Left renal pelvis (tissue), 4 donors: ENCODE measurements around the gene BCORL1. TPM values are rescaled to one million over a fixed set of nuclear protein-coding genes. Genes with fewer than 3 reads are reported as not detected.
A peak's percentile ranks its signal among the peaks of the same experiment; 100 is the strongest.

Source experiments
- DNase-seq, 4 donors: peaks; one replicate each; pipeline ENCODE4 v3.0.0-alpha.2; 2013; ENCODE audit warnings: low read depth in 4 of 4, low spot score in 3 of 4
- polyA plus RNA-seq, 4 donors: library from polyadenylated mRNA; unstranded; fragments of 120-200 nt; gene quantifications; one replicate each; pipeline ENCODE4 v1.2.1, GENCODE V29; 2013; ENCODE audit not compliant: insufficient read length in 4 of 4

The BCORL1 gene
- 10 to 100 TPM; 17.0 to 21.1 (median 17.9) TPM for polyA plus RNA-seq

GRCh38 chrX:129982300-129983251 is at the start of gene BCORL1:
TSS of gene BCORL1 (plus strand) at chrX:129982635. CDS start at chrX:130005232, 22,597 bp downstream.
- peak; percentile 74 to 80 (median 76) for DNase-seq

DNA sequence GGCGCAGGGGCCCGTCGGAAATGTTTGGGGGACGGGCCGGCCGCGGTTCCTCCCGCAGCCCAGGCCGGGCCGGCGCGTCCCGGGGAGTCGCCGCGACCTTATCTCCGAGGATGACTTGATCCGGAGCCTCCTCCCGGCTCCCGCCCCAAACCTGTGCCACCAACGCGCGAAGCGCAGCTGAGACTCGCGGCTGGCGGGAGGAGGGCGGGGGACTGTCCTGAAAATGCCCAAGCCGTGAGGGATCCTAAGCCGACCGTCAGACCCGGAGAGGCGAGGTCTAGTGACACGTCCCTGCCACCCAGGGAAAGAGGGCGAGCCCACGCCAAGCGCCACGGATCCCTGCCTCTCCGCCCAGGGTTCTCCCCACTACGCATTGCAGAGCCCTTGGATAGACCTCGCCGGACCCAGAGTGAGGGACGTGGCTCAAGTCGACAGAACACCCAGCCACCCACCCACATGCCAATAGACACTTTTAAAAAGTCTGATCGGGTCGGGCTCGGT is 49.6 kb upstream of the BCORL1 start:
- no peak for DNase-seq

- no peak for DNase-seq
Measured at GRCh38 chrX:129933700-129934099, 48.7 kb upstream of the BCORL1 start.

DNA sequence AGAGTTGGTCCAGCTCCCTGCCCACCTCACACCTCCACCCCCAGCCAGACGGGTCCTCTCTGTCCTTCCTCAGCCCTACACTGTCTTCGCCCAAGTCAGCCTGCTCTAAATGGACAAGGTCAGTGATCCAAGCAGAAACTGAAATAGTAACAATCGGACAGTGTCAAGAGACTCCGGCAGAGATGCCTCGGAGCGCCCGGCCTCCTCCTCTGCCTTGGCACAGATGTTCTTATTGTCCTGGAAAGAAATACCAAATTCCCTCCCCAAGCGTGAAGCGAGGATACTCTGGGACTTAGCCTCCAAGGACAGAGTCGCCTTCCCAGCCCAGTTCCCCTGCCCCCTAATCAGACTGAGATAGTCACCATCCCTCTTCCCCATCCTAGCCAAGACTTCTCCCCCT is 48.0 kb upstream of the BCORL1 start:
- DNase-seq: no peak

- DNase-seq: no peak
Measured at GRCh38 chrX:129934952-129935351, 47.5 kb upstream of the BCORL1 start.

DNA sequence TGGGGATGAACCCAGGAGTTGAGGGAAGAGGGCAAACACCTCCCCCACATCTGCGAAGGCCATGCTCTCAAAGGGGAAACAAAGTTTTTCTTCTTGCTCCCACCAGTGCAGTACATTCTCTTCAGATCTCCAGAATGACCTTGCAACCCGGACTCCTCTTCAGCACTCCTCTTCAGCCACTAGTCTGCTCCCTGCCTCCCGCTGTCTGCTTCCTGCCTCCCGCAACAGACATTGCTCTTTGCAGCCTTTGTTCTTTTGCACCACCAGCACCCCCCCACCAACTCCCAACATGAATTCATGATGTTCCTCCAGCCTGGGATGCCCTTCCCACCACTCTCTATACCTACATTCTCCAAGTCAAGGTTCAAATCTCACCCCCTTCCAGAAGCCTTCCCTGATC is 44.4 kb upstream of the BCORL1 start:
- no peak for DNase-seq

- DNase-seq: no peak
Measured at GRCh38 chrX:129939986-129940385, 42.4 kb upstream of the BCORL1 start.

GRCh38 chrX:129940721-129941120 is 41.7 kb upstream of the BCORL1 start:
- DNase-seq: no peak

DNA sequence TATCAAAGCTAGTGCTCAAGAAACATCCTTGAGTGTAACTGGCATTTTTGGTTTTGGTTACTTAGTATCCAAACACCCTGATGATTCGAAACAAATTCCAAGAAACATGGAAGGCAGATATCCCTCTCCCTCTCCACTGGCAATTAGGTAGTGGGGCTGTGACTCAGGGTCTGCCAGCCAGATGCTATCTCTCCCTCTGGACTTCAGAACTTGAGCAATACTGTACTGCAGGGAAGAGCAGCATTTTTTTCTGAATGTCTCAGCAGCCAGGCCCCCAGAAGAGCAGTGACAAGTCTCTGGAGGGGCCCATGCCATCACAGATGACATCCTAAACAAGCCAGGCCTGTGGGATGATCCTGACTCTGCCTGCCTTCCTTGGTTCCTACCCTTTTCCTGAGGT is 37.3 kb upstream of the BCORL1 start:
- no peak for DNase-seq

GRCh38 chrX:129953334-129953648 is 29.1 kb upstream of the BCORL1 start:
- DNase-seq: no peak

GRCh38 chrX:129953881-129954280 is 28.6 kb upstream of the BCORL1 start:
- no peak for DNase-seq

DNA sequence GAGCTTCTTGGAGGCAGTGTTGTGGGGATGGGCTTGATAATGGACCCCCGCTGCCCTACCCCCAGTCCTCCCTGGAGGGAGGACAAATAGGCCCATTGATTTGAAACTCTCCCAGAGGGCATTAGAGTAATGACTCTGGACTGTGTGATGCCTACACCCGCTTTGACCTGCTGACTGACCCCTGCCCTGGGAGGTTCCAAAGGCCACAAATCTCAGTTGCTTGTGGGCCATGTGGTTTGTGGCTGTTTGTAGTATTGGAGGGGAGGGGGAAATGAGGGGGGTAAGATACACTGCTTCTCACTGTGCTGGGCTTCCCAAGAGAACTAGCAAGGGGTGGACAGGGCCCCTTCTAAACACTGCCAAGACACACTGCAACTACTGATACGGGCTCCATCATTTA is 27.6 kb upstream of the BCORL1 start:
- DNase-seq: no peak

DNA sequence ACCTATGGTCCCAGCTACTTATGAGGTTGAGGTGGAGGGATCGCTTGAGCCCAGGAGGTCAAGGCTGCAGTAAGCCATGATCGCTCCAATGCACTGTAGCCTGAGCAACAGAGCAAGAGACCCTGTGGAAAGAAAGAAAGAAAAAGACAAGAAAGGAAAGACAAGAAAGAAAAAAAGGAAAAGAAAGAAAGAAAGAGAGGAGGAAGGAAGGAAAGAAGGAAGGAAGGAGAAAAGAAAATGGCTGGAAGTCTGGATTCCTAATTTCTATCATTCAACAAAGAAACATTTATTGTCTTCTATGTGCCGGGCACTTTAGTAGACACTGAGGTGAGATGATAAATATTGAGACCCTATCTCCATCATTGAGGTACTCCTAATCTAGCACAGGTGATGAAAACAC is 26.8 kb upstream of the BCORL1 start:
- no peak for DNase-seq

- no peak for DNase-seq
Measured at GRCh38 chrX:129956145-129956544, 26.3 kb upstream of the BCORL1 start.

DNA sequence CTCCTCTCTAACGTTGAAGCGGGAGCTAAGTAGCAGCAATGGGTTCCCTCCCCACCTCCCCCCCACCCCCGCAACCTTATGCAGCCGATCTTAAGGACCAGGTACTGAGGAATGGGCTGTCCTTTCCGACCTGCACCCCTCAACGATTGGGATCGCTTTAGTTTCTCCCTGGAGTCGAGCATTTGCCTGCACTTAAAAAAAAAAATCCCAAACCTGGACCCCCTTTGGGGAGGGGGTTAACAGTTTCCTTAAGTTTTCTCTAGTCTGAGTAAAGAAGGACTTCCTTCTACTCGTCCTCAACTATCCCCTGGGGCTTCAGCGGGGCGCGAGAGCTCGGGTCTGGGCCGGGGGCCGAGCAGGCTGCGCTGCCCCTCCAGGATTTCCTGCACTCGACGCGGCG is 25.7 kb upstream of the BCORL1 start:
- DNase-seq: no peak

- no peak for DNase-seq
Measured at GRCh38 chrX:129957241-129958082, 25.0 kb upstream of the BCORL1 start.

DNA sequence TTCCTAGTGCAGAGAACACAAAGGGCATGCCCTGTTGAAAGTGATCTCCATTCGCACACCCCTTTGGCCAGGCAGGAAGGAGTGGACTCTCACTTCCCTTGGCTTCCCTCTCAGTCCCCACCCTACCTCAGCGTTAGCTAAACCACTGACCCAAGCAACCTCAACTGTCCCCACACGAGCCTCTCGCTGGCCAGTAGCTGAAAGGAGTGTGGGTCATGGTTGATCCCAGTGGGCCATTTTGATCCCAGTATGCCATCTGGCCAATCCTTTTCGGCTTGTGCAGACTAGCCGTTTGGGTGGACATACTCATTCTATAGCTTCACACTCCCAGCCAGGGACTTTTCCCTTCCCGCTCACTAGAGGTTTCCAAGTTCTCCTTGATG is 24.4 kb upstream of the BCORL1 start:
- DNase-seq: no peak

DNA sequence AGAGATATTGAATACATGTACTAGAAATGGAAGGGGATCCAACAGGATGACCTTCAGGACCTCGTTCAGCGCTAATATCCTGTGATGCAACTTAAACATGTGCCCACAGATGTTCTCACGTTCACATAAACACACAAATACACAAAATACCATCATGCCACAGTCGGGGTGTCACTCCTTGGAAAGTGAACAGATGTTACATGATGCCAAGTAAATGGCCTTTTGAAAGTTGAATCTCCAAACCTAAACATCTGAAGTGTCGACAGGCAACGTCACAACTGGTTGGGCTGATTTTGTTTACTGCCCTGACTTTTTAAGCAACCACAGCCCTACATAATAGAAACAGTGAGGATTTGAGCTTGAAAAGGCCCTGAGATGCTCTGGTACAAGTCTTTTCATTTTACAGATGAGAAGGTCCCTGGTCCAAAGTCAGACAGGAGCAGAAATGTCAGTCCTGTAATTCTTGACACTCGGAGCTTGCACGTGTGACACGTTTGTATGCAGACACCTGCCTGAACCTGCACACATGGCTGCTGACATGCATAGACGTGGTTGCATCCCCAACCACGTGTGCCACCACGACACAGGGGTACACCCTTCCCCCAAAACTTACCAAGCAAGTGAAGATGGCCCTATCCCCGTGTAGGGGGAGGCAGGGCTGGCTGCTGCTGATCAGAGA is 23.5 kb upstream of the BCORL1 start:
- DNase-seq: no peak

- no peak for DNase-seq
Measured at GRCh38 chrX:129959493-129959832, 23.0 kb upstream of the BCORL1 start.

DNA sequence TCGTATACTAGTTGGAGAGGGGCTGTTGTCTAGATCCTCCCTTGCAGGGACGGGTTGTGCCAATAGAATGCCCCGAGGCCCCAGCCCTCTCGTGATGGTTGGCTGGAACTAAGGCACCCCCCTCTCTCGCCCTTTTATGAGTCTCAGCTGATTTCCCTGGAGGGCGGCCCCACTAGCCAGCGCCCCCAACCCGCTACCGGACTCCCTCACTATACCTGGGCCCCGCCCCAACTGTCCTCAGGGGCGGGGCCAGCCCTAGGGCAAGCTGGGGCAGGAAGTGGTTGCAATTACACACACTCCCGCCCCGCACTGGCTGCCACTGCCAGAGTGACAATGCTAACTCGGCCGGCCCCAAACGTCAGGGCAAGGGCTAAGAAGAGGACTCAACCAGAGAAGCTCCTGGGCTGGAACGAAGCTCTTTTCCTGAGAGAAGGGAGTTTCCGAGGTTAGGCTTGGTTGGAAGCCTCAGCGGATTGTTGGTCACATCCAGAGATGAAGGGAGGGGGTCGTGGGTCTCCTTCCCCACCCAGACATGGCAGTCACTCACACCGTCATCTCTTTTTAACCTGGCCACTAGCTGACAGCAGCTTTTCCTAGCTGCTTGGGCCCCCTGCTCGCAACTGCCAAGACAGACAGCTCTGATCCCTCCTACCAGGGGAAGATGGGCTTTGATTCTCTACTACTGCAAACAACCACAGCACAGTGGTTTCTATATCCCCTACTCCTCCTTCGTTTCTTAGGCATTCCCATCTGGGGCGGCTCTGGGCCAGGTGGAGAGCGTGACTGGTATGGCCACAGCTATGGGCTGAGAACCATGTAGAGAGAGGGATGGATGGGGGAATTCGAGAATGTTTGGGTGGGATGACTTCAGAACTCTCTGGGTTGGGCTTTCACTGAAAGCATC is 21.0 kb upstream of the BCORL1 start:
- no peak for DNase-seq
